Glutamatergic neuron (in vitro differentiated cells): ENCODE results near the gene PIK3R6. TPM values are rescaled to one million over a fixed set of nuclear protein-coding genes. Genes with fewer than 3 reads are reported as not detected.

Experiments
- DNase-seq: peaks from one replicate; pipeline ENCODE4 v3.0.0; 2022
- H3K27ac Mint-ChIP-seq: one replicate; pipeline ENCODE4 v1.8.0; 2020; ENCODE audit warnings: mild to moderate bottlenecking, mixed read lengths, inconsistent platforms; ENCODE audit not compliant: unreplicated experiment
- H3K27me3 Mint-ChIP-seq: one replicate; pipeline ENCODE4 v1.8.0; 2020; ENCODE audit warnings: mild to moderate bottlenecking, moderate library complexity, mixed read lengths, inconsistent platforms; ENCODE audit not compliant: unreplicated experiment
- H3K36me3 Mint-ChIP-seq: one replicate; pipeline ENCODE4 v1.8.0; 2020; ENCODE audit warnings: mild to moderate bottlenecking, mixed read lengths, inconsistent platforms; ENCODE audit not compliant: unreplicated experiment
- H3K4me1 Mint-ChIP-seq: one replicate; pipeline ENCODE4 v1.8.0; 2020; ENCODE audit warnings: mild to moderate bottlenecking, low read depth, mixed read lengths, inconsistent platforms; ENCODE audit not compliant: unreplicated experiment
- H3K4me3 Mint-ChIP-seq: one replicate; pipeline ENCODE4 v1.8.0; 2020; ENCODE audit warnings: mild to moderate bottlenecking, mixed read lengths, inconsistent platforms; ENCODE audit not compliant: unreplicated experiment
- H3K9me3 Mint-ChIP-seq: one replicate; pipeline ENCODE4 v1.8.0; 2020; ENCODE audit warnings: mild to moderate bottlenecking, moderate library complexity, mixed read lengths, inconsistent platforms; ENCODE audit not compliant: unreplicated experiment
- long read RNA-seq: library from polyadenylated mRNA; unstranded; transcript quantifications from one replicate; pipeline ENCODE4 v2.0.0, GENCODE V29; 2020; ENCODE audit not compliant: unreplicated experiment
- total RNA-seq: library from RNA; stranded (reverse); fragmentation: NEBNext Ultra II Directional; extraction: Animal tissue kit (Norgen Biotek cat#: 25700); gene quantifications from one replicate; pipeline ENCODE4 v1.2.1, GENCODE V29; 2021; ENCODE audit not compliant: unreplicated experiment
- TF ChIP-seq, protein P1 (sequence below): fragments of 200-600 bp; sonication (generic); IDR thresholded peaks from one replicate; pipeline ENCODE4 v1.5.0; 2021; ENCODE audit not compliant: partially characterized antibody, unreplicated experiment

Gene PIK3R6, protein sequence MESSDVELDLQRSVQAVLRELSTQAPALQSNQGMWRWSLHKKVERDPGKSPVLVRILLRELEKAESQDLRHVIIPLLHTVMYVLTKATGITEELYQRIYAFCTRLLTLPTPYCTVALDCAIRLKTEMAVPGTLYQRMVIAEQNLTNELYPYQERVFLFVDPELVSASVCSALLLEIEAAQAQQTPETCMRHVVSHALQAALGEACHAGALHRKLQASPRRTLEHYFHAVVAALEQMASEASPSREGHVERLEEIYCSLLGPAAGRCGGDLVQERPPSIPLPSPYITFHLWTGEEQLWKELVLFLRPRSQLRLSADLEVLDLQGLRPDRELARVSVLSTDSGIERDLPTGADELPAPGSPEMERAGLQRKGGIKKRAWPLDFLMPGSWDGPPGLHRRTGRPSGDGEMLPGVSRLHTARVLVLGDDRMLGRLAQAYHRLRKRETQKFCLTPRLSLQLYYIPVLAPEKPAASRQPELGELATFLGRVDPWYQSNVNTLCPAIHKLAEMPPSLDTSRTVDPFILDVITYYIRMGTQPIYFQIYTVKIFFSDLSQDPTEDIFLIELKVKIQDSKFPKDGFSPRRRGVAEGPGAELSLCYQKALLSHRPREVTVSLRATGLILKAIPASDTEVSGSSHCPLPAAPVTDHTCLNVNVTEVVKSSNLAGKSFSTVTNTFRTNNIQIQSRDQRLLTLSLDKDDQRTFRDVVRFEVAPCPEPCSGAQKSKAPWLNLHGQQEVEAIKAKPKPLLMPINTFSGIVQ
- total RNA-seq, result not detected
- long read RNA-seq, result 0 reads

DNA sequence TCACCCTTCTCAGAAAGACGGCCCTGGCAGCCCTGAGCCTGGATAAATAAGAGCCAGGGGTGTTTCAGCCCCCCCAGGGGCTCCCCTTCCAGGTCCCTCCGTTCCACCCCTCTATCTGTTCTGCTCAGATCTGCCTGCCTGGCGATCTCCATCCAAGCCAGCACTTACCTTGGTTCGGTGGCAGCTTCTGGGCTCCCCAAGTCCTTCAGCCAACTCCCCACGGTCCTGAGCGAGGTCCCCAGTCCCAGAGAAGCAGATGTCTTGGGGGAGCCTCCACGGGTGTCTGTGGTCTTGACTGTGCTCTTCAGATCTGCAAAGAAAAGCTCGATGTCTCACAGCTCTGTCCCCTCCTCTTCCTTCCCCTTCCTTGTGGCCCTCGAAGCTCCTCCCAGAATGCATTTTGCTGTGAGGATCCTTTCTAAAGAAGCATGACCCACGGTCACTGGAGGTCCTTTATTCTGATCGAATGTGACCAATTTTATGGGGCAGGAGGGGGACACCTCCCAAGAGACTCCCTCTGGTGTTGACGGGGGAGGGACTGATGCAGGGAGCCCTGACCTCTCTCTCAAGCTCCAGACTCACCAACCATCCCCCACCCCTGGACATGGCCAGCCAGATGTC lies at the start of gene PIK3R6:
PIK3R6 (minus strand) TSS at position 314 of the 621 bp plus-strand sequence. CDS start 17,880 bp downstream, outside the sequence.
- no peak for DNase-seq
- TF ChIP-seq, protein P1, sequence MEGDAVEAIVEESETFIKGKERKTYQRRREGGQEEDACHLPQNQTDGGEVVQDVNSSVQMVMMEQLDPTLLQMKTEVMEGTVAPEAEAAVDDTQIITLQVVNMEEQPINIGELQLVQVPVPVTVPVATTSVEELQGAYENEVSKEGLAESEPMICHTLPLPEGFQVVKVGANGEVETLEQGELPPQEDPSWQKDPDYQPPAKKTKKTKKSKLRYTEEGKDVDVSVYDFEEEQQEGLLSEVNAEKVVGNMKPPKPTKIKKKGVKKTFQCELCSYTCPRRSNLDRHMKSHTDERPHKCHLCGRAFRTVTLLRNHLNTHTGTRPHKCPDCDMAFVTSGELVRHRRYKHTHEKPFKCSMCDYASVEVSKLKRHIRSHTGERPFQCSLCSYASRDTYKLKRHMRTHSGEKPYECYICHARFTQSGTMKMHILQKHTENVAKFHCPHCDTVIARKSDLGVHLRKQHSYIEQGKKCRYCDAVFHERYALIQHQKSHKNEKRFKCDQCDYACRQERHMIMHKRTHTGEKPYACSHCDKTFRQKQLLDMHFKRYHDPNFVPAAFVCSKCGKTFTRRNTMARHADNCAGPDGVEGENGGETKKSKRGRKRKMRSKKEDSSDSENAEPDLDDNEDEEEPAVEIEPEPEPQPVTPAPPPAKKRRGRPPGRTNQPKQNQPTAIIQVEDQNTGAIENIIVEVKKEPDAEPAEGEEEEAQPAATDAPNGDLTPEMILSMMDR, result no peak
- Mint-ChIP-seq H3K27me3 (peaks cover 4% of the 10 kb centered on the region), H3K27ac (no peak within 1 kb of the TSS), H3K36me3 (no peaks in the 10 kb centered on the region), H3K4me3 (no peak within 1 kb of the TSS), H3K9me3 (no peaks in the 10 kb centered on the region), H3K4me1 (peaks cover 2% of the 10 kb centered on the region)

DNA sequence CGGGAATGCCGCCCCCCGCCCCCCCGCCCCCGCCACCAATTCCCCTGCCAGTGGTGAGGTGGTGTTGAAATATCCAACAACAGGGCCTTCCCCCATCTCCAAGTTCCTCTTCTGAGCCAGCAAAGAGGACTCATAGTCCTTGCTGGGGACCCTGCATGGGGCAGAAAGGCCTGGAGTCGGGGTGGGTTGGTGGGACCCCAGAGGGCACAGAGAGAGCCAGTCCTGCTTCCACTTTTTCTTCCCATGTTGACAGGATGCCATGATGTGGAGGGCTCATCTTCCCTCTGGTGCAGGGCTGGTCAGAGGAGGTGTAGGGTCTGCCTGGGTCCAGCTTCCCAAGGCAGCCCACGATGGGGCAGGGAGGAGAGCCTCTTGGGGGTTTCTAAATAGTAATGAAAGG lies 49.0 kb upstream of the PIK3R6 start:
- Mint-ChIP-seq H3K27me3 (no peaks in the 10 kb centered on the region), H3K27ac (no peak overlapping the region), H3K4me3 (no peak overlapping the region), H3K36me3 (no peaks in the 10 kb centered on the region), H3K9me3 (peaks cover 2% of the 10 kb centered on the region), H3K4me1 (no peaks in the 10 kb centered on the region)
- TF ChIP-seq, protein P1, result no peak
- DNase-seq, result no peak

DNA sequence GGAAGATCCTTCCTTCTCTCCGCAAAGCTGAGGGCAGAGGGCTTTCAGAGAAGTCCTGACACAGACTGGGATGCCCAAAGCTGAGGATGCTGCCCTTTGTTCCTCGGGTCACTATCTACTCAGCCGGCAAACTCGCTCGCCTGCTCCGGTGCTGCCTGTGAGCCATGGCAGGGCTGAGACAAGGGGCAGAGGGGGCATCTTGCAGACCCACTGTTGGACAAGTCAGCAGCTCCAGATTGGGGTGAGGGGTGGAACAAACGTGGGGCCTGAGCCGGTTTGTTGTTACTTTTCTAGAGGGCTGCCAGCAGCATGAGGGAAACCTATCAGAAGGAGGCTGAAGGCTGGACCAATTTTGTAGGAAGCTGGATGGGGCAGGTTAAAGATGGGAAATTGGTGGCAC lies 47.1 kb upstream of the PIK3R6 start:
- no peak overlapping the region for H3K27ac Mint-ChIP-seq
- H3K9me3 Mint-ChIP-seq, result no peaks in the 10 kb centered on the region
- TF ChIP-seq, protein P1, result no peak
- DNase-seq, result no peak
- H3K36me3 Mint-ChIP-seq, result no peaks in the 10 kb centered on the region
- H3K4me1 Mint-ChIP-seq, result no peaks in the 10 kb centered on the region
- H3K27me3 Mint-ChIP-seq, result no peaks in the 10 kb centered on the region
- H3K4me3 Mint-ChIP-seq, result no peak overlapping the region

DNA sequence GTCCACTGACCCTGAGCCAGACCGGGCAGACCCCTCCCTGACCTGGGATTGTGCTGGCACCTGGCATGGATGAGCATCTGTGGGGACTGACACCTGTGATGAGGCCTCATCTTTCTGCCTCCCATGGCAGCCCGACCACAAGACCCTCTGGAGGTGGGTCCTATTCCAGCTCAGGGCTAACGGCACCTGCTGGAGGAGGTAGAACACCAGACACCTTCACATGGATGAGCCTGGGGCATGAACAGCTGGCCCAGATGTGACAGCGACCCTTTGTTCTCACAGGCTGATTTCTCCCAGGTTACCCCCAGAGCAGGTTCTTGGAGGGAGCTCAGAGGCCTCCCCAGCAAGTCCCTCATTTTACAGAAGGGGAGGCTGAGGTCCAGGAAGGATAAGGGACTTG lies 46.4 kb upstream of the PIK3R6 start:
- Mint-ChIP-seq H3K4me3 (no peak overlapping the region), H3K36me3 (no peaks in the 10 kb centered on the region), H3K27me3 (peaks cover 2% of the 10 kb centered on the region), H3K27ac (no peak overlapping the region), H3K9me3 (no peaks in the 10 kb centered on the region), H3K4me1 (no peaks in the 10 kb centered on the region)
- TF ChIP-seq, protein P1, result no peak
- no peak for DNase-seq

DNA sequence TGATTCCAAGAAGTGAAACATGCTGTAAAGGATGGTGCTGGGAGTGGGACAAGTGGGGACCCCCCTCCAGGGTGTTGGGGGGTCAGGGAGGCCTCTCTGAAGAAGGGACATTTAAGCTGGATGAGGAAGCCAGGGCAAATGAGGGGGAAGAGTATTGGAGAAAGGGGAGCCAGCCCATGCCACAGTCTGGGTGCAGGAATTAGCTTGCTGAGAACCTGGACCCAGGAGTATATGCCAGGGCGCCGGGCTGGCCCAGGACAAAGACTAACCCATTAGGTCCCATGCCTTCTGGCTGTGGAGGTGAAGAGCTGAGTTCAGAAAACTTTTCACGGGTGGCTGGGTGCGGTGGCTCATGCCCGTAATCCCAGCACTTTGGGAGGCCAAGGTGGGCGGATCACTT lies 45.6 kb upstream of the PIK3R6 start:
- TF ChIP-seq, protein P1, result no peak
- no peaks in the 10 kb centered on the region for H3K4me1 Mint-ChIP-seq
- H3K9me3 Mint-ChIP-seq, result no peaks in the 10 kb centered on the region
- no peak overlapping the region for H3K4me3 Mint-ChIP-seq
- no peaks in the 10 kb centered on the region for H3K36me3 Mint-ChIP-seq
- DNase-seq, result no peak
- peaks cover 2% of the 10 kb centered on the region for H3K27me3 Mint-ChIP-seq
- no peak overlapping the region for H3K27ac Mint-ChIP-seq
